K562 (cell line): ENCODE results near the gene ATXN7L2. TPM values are rescaled to one million over a fixed set of nuclear protein-coding genes. Genes with fewer than 3 reads are reported as not detected.

Experiments
- polyA plus RNA-seq, 8 experiments: library from polyadenylated mRNA; depleted of rRNA in 4 of 8; stranded (reverse) in 5 of 8; unstranded in 3 of 8; fragments of >200 nt; fragmentation: Nextera tagmentation in 2 of 8; fragmentation: Illumina TruSeq in 1 of 8; extraction: Ambion mirVana in 2 of 8; extraction: Trizol in 1 of 8; gene quantifications; 2 replicates each; pipeline versions ENCODE4 v1.2.1 to v1.2.3, GENCODE V29; 2011 to 2014; ENCODE audit warnings: inconsistent platforms in 1 of 8, missing spikeins in 1 of 8
- total RNA-seq, 7 experiments: library from RNA; depleted of rRNA in 6 of 7; stranded (reverse); fragments of >200 nt in 6 of 7; fragmentation: Illumina TruSeq in 2 of 7; extraction: Trizol in 2 of 7; gene quantifications; 2 replicates each; pipeline versions ENCODE4 v1.2.1 to v1.2.3, GENCODE V29; 2011 to 2021; ENCODE audit warnings: low replicate concordance in 1 of 7
- TF ChIP-seq, protein P1 (sequence below): fragments of 200-600 bp; sonication (generic); IDR thresholded peaks from one replicate; pipeline ENCODE4 v1.6.1; 2012; ENCODE audit warnings: mild to moderate bottlenecking, low read depth, low read length, inconsistent platforms

ATXN7L2 gene
- total and polyA plus RNA-seq, 9 of the 15 experiments (the other 6 are each of a cell fraction or from before 2014, with no cell fraction given), result 0.21 to 10.4 (median 5.8) TPM

DNA sequence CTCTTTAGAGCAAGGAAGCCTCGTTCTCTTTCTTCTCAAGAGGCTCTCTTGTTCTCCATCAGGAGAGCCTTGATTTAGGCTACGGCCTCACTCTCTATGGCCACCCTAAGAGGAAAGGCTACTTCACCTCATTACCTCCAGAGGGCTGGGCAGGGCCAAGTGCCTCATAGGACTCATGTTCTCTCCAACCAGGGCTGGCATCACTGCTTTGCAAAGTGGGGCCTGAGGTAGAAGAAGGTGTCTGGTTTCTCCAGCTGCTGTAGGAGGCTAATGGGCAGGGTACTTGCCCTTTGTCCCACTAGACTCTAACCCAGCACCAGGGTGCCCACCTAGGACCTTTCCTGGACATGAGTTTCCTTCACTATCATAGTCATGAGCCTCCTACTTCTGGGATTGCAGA is 2.1 kb upstream of the ATXN7L2 start (continued):
- TF ChIP-seq, protein P1, sequence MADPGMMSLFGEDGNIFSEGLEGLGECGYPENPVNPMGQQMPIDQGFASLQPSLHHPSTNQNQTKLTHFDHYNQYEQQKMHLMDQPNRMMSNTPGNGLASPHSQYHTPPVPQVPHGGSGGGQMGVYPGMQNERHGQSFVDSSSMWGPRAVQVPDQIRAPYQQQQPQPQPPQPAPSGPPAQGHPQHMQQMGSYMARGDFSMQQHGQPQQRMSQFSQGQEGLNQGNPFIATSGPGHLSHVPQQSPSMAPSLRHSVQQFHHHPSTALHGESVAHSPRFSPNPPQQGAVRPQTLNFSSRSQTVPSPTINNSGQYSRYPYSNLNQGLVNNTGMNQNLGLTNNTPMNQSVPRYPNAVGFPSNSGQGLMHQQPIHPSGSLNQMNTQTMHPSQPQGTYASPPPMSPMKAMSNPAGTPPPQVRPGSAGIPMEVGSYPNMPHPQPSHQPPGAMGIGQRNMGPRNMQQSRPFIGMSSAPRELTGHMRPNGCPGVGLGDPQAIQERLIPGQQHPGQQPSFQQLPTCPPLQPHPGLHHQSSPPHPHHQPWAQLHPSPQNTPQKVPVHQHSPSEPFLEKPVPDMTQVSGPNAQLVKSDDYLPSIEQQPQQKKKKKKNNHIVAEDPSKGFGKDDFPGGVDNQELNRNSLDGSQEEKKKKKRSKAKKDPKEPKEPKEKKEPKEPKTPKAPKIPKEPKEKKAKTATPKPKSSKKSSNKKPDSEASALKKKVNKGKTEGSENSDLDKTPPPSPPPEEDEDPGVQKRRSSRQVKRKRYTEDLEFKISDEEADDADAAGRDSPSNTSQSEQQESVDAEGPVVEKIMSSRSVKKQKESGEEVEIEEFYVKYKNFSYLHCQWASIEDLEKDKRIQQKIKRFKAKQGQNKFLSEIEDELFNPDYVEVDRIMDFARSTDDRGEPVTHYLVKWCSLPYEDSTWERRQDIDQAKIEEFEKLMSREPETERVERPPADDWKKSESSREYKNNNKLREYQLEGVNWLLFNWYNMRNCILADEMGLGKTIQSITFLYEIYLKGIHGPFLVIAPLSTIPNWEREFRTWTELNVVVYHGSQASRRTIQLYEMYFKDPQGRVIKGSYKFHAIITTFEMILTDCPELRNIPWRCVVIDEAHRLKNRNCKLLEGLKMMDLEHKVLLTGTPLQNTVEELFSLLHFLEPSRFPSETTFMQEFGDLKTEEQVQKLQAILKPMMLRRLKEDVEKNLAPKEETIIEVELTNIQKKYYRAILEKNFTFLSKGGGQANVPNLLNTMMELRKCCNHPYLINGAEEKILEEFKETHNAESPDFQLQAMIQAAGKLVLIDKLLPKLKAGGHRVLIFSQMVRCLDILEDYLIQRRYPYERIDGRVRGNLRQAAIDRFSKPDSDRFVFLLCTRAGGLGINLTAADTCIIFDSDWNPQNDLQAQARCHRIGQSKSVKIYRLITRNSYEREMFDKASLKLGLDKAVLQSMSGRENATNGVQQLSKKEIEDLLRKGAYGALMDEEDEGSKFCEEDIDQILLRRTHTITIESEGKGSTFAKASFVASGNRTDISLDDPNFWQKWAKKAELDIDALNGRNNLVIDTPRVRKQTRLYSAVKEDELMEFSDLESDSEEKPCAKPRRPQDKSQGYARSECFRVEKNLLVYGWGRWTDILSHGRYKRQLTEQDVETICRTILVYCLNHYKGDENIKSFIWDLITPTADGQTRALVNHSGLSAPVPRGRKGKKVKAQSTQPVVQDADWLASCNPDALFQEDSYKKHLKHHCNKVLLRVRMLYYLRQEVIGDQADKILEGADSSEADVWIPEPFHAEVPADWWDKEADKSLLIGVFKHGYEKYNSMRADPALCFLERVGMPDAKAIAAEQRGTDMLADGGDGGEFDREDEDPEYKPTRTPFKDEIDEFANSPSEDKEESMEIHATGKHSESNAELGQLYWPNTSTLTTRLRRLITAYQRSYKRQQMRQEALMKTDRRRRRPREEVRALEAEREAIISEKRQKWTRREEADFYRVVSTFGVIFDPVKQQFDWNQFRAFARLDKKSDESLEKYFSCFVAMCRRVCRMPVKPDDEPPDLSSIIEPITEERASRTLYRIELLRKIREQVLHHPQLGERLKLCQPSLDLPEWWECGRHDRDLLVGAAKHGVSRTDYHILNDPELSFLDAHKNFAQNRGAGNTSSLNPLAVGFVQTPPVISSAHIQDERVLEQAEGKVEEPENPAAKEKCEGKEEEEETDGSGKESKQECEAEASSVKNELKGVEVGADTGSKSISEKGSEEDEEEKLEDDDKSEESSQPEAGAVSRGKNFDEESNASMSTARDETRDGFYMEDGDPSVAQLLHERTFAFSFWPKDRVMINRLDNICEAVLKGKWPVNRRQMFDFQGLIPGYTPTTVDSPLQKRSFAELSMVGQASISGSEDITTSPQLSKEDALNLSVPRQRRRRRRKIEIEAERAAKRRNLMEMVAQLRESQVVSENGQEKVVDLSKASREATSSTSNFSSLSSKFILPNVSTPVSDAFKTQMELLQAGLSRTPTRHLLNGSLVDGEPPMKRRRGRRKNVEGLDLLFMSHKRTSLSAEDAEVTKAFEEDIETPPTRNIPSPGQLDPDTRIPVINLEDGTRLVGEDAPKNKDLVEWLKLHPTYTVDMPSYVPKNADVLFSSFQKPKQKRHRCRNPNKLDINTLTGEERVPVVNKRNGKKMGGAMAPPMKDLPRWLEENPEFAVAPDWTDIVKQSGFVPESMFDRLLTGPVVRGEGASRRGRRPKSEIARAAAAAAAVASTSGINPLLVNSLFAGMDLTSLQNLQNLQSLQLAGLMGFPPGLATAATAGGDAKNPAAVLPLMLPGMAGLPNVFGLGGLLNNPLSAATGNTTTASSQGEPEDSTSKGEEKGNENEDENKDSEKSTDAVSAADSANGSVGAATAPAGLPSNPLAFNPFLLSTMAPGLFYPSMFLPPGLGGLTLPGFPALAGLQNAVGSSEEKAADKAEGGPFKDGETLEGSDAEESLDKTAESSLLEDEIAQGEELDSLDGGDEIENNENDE, result no peak
